GF-D8 (cell line): ENCODE results near the gene PPM1J.
"Not testable (repeated sequence)": the region's sequence is repeated elsewhere in the genome, so short reads cannot be mapped to it uniquely, and the experiment has no call there.

Experiments used
- DNase-seq: peaks from one replicate; lab custom pipeline; 2025; lab: John Stamatoyannopoulos, UW

PPM1J gene, protein sequence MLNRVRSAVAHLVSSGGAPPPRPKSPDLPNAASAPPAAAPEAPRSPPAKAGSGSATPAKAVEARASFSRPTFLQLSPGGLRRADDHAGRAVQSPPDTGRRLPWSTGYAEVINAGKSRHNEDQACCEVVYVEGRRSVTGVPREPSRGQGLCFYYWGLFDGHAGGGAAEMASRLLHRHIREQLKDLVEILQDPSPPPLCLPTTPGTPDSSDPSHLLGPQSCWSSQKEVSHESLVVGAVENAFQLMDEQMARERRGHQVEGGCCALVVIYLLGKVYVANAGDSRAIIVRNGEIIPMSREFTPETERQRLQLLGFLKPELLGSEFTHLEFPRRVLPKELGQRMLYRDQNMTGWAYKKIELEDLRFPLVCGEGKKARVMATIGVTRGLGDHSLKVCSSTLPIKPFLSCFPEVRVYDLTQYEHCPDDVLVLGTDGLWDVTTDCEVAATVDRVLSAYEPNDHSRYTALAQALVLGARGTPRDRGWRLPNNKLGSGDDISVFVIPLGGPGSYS

DNA sequence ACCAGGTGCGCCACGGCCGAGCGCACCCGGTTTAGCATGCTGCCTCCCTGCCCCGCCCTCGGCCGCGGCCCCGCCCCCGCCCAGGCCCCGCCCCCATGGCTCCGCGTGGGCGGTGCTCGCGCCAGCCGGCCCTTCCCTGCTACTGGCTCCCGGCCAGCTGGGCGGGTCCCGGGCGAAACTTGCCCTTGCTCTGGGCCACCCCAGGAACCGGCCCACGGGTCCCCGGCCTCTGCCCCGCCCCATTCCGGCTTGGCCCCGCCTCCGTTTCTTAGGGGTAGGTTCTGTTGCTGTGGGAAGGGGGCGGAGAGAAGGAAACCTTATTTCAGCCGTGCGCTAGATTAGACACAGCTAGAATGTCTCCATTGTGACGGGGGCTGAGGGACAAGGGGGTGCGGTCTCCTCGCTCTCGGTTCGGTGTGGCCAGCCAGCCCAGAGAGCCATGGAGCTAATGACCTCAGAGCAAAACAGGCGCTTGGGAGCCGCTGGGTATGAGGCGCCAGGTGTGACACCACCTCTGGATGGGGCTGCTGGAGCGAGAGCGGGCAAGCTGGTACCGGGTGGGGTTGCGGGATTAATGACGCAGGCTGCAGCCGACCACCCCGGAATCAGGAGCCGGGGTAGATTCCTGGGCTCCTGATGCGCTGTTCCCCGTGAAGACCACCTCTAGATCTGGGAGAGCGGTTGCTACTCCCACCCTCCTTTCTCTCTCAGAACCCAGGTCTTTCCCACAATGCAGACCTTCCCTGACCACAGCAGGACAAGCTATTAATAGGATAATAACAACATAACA is at the start of gene PPM1J:
PPM1J (minus strand) TSS at position 69 of the 790 bp plus-strand sequence; CDS start at position 38, 31 bp downstream.
- peak; percentile 28 for DNase-seq

GRCh38 chr1:112762541-112763500 is 47.7 kb upstream of the PPM1J start:
- DNase-seq: no peak

- DNase-seq: no peak
Observed at GRCh38 chr1:112761714-112762480, 46.8 kb upstream of the PPM1J start.

DNA sequence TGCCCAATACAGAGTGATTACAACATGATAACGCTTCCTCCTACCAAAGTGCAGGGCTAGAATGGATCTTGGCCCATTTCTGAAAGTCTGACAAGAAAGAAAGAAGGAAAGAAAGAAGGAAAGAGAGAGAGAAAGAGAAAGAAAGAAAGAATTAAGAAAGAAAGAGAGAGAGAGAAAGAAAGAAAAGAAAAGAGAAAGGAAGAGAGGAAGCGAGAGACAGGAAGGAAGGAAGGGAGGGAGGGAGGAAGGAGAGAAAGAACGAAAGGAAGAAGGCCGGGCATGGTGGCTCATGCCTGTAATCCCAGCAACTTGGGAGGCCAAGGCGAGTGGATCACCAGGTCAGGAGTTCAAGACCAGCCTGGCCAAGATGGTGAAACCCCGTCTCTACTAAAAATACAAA is 44.1 kb upstream of the PPM1J start:
- DNase-seq: no peak

- DNase-seq: no peak
Observed at GRCh38 chr1:112754116-112754628, 39.0 kb upstream of the PPM1J start.

- no peak for DNase-seq
Observed at GRCh38 chr1:112748396-112748795, 33.3 kb upstream of the PPM1J start.

DNA sequence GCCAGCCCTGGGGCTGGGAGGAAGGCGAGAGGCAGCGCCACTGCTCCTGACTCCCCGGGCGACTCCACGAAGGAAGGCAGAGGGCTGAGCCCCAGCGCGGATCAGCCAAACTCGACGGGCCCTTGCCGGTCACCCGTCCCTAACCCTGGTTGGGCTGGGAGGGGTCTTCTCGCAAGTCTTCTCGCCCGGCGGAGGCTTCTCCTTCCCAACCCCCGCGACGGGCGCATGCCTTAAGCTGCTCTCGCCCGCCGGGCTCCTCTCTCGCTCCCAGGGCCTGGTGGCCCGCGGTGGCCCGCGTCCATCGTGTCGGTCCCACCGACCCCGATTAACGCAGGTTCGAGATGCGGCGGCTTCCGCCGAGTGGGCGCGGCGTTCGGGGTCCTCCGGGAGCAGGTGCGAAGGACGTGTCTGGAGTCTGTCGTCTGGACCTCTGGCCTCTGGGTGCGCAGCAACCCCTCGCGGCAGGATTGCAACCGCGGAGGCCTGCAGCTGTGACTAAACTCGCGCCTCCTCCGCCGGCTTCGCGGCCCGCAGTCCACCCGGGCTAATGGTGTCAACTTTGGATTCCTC is 29.0 kb upstream of the PPM1J start:
- DNase-seq: no peak

- DNase-seq: no peak
Observed at GRCh38 chr1:112743174-112744008, 28.3 kb upstream of the PPM1J start.

GRCh38 chr1:112737573-112737972 is 22.4 kb upstream of the PPM1J start:
- no peak for DNase-seq

DNA sequence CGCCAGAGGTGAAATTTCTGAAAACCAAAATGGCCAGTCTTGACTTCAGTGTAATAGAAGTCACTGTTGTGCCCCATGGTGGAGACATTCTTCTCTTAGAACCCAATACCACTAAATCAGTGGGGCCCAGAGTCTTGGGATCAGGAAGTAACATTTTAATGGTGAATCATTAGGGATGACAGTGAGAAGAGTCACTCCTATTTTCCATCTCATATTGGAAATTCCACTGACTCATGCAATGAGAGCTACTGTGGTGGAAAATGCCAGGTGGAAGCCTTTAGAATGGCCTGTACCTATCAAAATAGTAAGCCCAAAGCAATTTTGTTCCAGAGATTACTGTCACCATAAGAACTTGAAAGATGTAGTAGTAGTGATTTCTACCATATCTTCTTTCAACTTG is 20.6 kb upstream of the PPM1J start:
- no peak for DNase-seq

GRCh38 chr1:112731451-112731850 is 16.3 kb upstream of the PPM1J start:
- no peak for DNase-seq

DNA sequence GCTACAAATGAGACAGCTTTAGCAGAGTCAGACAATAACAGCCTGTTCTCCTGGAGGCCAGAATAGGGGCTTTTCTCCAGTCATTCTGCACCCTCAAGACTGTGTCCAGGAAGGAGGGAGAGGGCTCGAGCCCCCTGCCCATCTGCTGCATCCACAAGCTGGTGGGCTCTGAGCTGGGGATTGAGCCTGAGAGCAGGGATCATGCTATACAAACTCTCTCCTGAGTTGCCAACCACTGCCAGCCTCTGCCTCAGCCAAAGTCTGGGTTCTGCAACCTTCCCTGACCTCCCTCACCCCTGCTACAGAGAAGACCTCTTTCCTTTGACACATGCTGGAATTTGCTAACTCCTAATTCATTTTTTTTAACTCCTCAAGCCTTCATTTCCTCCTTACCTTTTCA is 14.8 kb upstream of the PPM1J start:
- DNase-seq: no peak

GRCh38 chr1:112729011-112729410 is 13.9 kb upstream of the PPM1J start:
- not testable (repeated sequence) for DNase-seq

DNA sequence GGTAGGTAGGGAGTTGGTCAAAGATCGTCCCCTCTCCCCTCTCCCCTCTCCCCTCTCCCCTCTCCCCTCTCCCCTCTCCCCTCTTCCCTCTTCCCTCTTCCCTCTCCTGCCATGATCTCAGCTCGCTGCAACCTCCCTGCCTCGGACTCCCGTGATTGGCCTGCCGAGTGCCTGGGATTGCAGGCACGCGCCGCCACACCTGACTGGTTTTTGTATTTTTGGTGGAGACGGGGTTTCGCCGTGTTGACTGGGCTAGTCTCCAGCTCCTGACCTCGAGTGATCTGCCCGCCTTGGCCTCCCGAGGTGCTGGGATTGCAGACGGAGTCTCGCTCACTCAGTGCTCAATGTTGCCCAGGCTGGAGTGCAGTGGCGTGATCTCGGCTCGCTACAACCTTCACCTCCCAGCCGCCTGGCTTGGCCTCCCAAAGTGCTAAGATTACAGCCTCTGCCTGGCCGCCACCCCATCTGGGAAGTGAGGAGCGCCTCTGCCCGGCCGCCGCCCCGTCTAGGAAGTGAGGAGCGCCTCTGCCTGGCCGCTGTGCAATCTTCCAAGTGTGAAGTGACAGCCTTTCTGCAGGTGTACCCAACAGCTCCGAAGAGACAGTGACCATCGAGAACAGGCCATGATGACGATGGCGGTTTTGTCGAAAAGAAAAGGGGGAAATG is 13.3 kb upstream of the PPM1J start:
- DNase-seq: not testable (repeated sequence)

- DNase-seq: no peak
Observed at GRCh38 chr1:112727716-112728115, 12.6 kb upstream of the PPM1J start.

GRCh38 chr1:112724240-112724639 is 9.1 kb upstream of the PPM1J start:
- DNase-seq: not testable (repeated sequence)

- DNase-seq: no peak
Observed at GRCh38 chr1:112723511-112723839, 8.3 kb upstream of the PPM1J start.

- peak; percentile 32 for DNase-seq
Observed at GRCh38 chr1:112722601-112723510, 7.7 kb upstream of the PPM1J start.
